ENCODE measurements around the gene GINS2. TPM values are rescaled to one million over a fixed set of nuclear protein-coding genes. Genes with fewer than 3 reads are reported as not detected.

The GINS2 gene
- total and polyA plus RNA-seq, 9 donors, result 0.23 to 1.6 (median 1.4) TPM

DNA sequence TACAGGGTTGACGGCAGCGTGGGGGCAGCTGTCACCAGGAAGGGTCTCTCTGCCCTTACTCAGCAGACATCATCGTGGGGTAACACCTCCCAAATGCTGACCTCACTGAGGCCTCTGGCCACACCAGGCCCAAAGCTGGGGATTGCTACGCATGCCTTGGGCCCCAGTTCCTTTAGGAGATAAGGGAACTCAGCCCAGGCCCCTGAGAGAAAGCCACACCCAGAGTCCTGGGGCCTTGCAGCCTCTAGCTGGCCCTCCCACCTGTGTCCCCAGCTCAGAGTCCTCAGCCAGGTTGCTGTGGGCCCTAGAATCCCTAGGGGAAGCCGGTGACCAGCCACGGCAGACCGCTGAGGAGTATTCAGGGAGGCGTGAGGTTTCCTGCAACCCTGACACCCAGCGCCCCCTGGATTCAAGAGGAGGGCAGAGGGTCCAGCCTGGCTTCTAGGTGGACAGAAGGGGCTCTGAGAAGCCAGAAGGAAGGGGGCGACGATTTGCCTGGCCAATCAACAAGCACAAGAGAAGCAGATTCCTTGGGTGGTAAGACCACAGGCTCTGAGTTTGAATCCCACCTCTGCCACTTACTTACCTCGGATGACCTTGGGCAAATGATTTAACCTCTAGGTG, 10.3 kb upstream of the GINS2 start:
- TF ChIP-seq EP300 (IDR thresholded peaks at IDR 0.05) (no peak), POLR2A (IDR thresholded peaks at IDR 0.05) (no peak), CTCF (IDR thresholded peaks at IDR 0.05) (no peak)
- Histone ChIP-seq H3K9me3 (no peaks in the 10 kb centered on the region), H3K4me1 (ENCODE audit: insufficient read depth) (no peaks in the 10 kb centered on the region), H3K4me3 (no peak overlapping the region), H3K27ac (no peak overlapping the region), H3K27me3 (no peaks in the 10 kb centered on the region), H3K36me3 (no peaks in the 10 kb centered on the region)
- intact Hi-C loops (cut with DNase I), result no loop called here
- WGBS, 3 donors, result 72 to 79% (median 75%) methylated on average over 12 of the region's 12 CpGs
- no peak for DNase-seq

DNA sequence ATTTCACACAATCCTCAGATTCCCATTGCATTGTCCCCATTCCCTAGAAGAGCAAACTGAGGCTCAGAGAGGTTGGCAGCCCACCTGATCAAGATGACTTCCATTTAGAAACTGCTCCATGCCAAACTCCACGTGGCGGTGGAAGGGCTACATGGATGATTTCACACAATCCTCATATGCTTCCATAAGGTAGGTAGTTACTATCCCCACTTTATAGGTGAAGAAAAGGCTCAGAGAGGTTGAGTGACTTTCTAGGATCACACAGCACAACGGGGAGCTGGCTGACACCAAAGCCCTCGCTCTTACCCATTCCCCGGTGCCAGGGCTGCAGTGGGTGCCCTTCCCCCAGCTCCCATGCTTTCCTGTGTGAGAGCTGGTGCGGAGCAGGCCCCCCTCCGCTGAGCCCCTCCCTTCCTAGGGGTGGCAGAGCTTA, 9.7 kb upstream of the GINS2 start:
- WGBS, 3 donors, result 85 to 92% (median 89%) methylated on average over 7 of the region's 7 CpGs
- DNase-seq, result no peak
- H3K36me3 ChIP-seq, result no peaks in the 10 kb centered on the region
- intact Hi-C loops (cut with DNase I), result no loop called here
- no peaks in the 10 kb centered on the region for H3K9me3 ChIP-seq
- no peaks in the 10 kb centered on the region for H3K4me1 ChIP-seq (ENCODE audit: insufficient read depth)
- no peak overlapping the region for H3K27ac ChIP-seq
- no peak overlapping the region for H3K4me3 ChIP-seq
- TF ChIP-seq CTCF (IDR thresholded peaks at IDR 0.05) (no peak), POLR2A (IDR thresholded peaks at IDR 0.05) (no peak), EP300 (IDR thresholded peaks at IDR 0.05) (no peak)
- H3K27me3 ChIP-seq, result no peaks in the 10 kb centered on the region

GRCh38 chr16:85697431-85697830, 8.7 kb upstream of the GINS2 start:
- no peak overlapping the region for H3K4me3 ChIP-seq
- intact Hi-C loops (cut with DNase I), result no loop called here
- TF ChIP-seq CTCF (IDR thresholded peaks at IDR 0.05), result no peak
- TF ChIP-seq POLR2A (IDR thresholded peaks at IDR 0.05), result no peak
- TF ChIP-seq EP300 (IDR thresholded peaks at IDR 0.05), result no peak
- H3K4me1 ChIP-seq (ENCODE audit: insufficient read depth), result no peaks in the 10 kb centered on the region
- H3K27ac ChIP-seq, result no peak overlapping the region
- H3K27me3 ChIP-seq, result no peaks in the 10 kb centered on the region
- 67 to 75% (median 74%) methylated on average over 14 of the region's 14 CpGs for WGBS, 3 donors
- no peaks in the 10 kb centered on the region for H3K36me3 ChIP-seq
- no peaks in the 10 kb centered on the region for H3K9me3 ChIP-seq
- DNase-seq, result no peak

DNA sequence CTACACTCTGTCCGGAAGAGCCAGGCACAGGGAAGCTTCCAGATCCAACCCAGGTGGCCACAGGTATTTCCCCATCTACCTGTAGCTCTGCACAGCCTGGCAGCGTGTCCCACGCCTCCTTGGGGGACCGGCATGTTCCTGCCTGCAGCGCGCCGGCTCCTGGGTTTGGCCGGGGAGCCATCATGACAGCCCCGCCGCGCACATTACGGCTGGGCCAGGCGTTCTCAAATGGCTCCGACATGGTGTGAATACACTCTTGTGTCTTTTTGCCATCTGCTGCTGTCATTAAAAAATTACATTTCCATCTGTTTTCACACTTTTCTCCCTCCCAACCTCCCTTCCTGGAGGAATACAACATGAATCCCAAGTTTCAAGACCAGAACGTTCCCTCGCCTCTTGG, 8.0 kb upstream of the GINS2 start:
- no peak for TF ChIP-seq POLR2A (IDR thresholded peaks at IDR 0.05)
- TF ChIP-seq CTCF (IDR thresholded peaks at IDR 0.05), result no peak
- TF ChIP-seq EP300 (IDR thresholded peaks at IDR 0.05), result no peak
- H3K27me3 ChIP-seq, result no peaks in the 10 kb centered on the region
- intact Hi-C loops (cut with DNase I), result no loop called here
- no peaks in the 10 kb centered on the region for H3K4me1 ChIP-seq (ENCODE audit: insufficient read depth)
- 80 to 86% (median 82%) methylated on average over 16 of the region's 16 CpGs for WGBS, 3 donors
- no peaks in the 10 kb centered on the region for H3K9me3 ChIP-seq
- H3K4me3 ChIP-seq, result no peak overlapping the region
- H3K36me3 ChIP-seq, result no peaks in the 10 kb centered on the region
- DNase-seq, result no peak
- H3K27ac ChIP-seq, result no peak overlapping the region

Measured in ovary (tissue), 9 donors.